GM18511 (cell line): ENCODE data around the gene ZBTB2.
"Not testable (repeated sequence)": the region's sequence is repeated elsewhere in the genome, so short reads cannot be mapped to it uniquely, and the experiment has no call there.

Experiments used
- ATAC-seq: cut with Tn5 transposase; IDR thresholded peaks from one replicate; pipeline ENCODE4 v1.9.1; 2021; ENCODE audit warnings: mild to moderate bottlenecking, moderate library complexity; ENCODE audit not compliant: unreplicated experiment

The ZBTB2 gene

DNA sequence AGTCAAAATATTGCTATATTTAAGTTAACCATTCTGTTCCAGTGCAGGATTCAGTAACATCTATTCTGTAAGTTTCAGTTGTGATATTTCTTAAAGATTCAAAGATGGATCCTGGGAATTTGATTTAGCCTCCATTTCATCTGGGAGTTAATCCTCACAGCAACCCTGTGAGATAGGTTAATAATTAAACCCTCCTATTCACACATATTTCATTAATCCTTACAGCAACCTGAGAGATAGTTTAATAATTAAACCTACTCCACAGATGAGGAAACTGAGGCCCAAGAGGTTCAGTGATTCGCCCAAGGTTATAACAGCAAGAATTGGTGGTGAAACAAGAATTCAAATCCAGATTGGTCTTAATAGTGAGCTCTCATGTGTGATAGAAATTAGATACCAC lies 10.9 kb upstream of the ZBTB2 start:
- no peak for ATAC-seq

DNA sequence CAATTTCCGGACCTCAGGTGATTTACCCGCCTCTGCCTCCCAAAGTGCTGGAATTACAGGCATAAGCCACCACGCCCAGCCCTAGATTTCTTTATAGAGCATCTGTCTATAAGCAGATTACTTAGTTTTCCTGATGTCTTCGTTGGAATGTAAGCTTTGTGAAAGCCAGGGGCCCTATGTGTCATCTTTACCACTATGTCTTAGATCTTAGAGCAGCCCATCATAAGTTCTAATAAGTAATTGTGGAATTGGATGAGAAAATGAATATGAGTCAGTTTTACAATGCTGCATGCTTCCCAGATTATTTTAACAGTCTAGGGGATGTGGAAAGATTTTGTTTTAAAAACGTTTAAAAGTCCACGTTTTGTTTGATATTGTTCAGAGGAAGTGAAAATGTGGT lies 9.1 kb upstream of the ZBTB2 start:
- ATAC-seq = no peak

DNA sequence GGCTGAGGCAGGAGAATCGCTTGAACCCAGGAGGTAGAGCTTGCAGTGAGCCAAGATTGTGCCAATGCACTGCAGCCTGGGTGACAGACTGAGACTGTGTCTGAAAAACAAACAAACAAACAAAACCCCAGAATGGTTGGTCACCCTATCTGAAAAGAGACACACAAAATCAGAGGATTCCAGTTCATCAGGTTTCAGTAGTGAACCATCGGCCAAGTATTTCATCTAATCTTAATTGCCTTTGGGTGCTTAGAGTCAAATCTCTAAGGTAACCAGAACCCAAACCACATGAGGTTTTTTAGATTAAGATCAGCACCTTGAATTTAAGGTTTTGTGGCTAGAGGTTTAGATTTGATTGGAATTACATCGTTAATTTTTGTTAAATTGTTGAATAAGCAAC lies 8.3 kb upstream of the ZBTB2 start:
- no peak for ATAC-seq

DNA sequence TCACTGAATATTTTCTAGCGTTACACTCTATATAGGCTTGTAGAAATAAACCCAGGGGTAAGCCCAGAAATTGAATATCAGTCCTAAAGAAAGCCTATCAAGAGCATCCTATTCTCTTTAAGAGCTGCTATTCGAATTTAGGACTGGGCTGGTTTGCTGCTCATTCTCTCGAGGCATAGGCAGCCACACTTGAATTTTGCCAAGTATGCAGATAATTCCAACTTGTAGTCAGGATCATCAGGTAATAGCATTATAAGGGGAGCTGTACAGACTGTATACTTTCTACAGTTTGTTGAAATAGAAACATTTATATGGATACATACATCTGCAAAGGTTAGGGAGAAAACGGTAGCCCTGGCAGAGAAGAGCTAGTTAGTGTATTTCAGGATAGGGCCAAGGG lies 2.1 kb upstream of the ZBTB2 start:
- no peak for ATAC-seq

DNA sequence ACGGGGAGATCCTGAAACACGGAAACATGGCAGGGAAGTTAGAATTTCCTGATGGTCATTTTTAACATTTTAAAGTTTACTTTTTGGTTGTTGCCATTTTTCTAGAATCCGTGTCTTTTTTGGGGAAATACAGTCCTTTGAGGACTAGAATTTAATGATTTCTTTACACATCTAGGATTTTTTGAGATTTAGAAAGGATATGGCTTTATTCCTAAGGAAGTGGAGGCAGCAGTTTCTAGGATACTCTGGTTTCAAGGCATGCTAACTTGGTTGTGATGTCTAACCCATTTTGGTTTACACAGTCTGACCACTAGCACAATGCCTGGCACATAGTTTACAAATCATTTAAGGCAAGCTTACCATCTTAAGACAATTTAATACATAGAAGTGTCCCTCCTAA lies 1.1 kb upstream of the ZBTB2 start:
- no peak for ATAC-seq

DNA sequence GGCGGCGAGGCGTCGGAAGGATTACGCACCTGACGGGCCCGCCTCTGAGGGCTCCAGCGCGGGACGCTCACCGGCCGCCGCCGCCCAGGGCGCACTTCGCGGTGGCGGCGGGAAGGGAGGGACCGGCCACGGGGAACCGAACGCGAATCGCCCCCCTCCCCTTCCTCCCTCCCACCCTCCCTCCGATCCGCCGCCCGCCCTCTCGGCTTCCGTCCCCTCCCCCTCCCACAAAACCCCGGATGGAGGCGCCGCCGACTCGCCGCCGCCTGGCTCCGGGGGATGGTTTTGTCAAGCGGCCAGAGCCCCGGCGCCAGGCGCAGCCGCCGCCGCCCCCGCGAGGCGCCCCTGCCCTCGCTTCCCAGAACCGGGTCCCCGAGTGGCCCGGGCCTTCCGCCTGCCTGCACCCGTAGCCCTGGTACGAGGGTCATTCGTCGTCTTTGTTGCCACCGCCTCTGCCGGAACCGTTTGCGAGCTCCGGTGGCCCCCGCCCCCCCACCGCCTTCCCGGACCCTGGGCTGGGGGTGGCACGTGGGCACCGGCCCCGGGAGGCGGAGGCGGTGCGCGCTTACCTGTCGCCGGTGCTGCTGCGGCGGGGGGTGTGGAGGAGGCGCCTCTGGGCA lies 398 bp downstream of the ZBTB2 start:
- ATAC-seq = peak; percentile 19

DNA sequence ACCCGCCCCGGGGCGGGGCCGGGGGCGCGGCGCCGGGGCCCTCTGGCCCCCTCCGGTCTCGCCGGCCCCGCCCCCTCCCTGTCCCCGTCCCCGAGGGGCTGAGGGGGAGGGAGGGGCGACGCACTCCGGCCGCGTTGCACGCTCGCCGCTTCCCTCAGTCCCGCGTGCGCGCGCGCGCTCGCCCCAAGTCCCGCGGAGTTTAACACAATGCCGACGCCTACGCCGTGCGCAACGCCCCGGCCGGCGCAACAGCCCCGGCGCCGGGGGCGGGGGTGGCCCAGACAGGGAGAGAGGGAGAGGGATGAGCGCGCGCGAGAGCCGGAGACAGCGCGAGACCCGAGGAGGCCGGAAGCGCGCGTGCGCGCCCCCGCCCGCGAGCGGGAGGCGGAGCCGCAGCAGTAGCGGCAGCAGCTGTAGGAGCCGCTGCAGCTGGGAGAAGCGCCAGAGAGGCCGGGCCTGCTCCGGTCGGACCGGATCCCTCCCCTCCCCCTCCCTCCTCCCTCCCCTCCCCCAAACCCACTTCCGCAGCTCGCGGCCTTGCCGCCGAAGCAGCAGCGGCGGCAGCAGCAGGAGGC lies 996 bp downstream of the ZBTB2 start:
- peak; percentile 78 for ATAC-seq

DNA sequence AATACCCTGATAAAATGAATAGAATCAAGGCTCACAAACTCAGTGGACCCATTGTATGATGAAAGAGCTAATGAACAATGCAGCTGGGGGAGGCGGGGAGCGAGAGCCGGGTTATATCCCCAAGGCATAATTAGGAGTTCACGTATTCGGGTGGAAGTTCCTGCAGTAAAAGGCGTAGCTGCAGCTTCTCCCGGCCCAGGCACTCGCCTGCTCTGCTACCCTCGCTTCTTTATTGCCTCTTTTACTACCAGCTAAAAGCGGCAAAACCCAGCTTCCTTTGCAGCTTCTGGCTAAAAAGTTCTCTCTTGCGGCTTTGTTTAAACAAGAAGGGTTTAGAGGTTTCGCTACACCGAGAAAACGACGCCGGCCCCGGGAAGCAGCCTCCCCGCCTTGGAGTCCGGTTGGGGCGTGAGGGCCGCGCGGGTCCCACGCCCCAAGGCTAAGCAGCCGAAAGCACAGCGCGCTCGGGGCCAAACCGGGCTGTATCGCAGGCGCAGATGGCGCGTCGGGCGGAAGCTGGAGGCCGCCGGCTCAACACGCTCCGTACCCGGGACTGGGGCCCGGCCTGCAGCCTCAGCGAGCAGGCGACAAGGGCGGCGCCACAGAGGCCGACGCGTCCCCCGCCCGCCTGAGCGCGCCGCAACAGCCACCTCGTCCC lies 1.6 kb downstream of the ZBTB2 start:
- peak; percentile 69 for ATAC-seq

DNA sequence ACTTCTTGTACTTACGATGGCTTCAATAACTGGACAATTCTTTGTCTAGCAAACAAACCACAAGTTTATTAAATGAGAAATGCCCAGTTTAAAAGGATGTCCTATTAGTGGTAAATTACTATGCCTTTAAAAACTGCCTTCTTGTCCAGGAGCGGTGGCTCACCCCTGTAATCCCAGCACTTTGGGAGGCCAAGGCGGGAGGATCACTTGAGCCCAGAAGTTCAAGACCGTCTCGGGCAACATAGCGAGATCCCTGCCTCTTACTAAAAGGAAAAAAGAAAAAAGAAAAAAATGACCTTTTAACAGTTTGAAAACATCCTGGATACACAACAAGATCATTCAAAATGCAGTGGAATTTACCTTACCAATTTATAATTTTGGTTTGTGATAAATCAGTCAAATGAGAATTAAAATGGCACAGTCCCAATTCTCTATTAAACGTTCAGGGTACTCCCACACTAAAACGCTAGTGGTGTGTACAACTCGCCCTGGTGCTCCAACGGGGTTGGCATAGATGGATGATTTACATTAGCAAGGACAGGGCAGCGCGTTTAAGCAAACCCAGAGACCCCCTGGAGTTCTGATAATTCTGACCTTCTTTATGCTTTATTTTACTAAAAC lies 2.3 kb downstream of the ZBTB2 start:
- ATAC-seq = no peak

DNA sequence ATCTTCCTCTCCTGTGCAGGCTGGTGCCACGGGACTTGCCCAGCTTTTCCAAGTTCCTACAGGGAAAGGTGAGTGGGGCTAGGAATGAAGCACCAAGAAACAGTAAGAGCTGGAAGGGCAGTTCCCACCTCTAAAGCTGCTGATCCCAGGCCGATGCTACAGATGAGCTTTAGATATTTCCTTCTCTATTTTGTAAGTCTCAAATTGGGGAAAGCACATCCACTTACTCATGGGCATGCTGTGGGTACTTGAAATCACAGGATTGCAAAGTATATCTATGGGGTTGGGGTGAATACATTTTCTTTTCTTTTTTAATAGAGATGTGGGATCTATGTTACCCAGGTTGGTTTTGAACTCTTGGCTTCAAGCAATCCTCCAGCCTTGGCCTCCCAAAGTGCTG lies 3.1 kb downstream of the ZBTB2 start:
- ATAC-seq = no peak

DNA sequence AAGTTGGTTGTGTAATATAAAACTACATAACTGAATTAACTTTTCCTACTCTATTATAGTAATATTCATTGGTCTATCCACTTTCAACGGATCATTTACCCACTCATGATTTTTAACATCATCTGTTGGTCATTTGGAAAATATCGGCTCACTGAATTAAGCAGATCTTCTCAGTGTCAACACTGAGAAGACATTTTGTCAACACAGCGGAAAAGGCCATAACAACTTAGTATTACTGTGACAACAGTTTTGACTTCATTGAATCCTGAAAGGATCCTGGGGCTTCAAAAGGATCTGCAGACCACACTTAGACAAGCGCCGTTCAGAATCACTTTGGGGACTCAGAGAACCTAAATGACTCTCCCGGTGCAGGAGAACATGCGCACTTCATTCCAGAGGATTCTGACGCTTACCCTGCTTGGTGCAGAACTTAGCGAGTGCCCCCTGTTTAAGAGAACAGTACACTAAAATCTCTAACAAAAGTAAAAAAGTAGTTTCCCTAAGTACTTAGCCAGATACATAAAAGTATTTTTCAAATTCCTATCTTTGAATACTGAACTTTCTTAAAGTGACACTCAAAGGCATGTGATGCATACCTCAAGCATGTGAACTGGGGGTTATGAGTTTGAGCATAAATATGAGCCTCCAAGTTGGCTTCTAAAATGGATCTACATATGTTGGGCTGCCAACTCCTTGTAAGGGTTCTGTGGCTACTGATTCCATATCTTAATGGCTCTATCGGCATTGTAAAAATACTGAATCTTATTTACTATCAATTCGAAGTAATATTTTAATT lies 4.0 kb downstream of the ZBTB2 start:
- no peak for ATAC-seq

DNA sequence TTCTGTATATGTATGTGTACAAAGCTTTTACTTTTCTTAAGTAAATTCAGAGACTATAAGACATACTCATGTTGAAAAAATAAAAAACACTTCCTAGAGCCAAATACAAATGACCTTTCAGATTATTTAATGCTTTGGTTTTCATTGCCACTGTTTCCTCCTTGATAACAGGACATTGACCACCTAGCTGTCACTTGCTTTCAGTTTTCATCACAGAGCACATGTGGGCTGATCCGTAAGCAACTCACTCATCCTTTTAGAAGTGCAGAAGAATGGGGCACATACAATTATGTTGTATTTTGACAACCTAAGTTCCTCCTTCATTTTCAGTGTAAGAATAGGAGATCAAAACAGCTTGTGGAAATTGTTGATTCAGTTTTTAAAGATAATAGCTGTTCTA lies 6.2 kb downstream of the ZBTB2 start:
- ATAC-seq = no peak

DNA sequence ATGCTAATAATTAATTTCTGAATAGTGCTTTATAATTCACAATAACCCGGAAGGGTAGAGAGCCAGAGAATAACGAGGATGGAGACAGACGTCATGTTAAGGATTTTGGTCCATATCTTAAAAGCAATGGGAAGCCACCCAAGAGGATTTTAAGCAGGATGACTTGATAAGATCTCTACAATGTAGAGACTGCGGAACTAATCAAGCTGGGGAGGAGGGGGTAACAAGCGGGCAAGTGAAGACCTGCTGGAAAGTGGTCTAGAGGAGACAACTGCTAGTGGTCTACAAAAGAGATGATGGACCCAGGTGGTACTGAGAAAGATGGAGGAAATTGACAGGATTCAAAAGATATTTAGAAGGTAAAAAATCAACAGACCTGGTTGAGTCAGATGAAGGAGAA lies 7.2 kb downstream of the ZBTB2 start:
- no peak for ATAC-seq

DNA sequence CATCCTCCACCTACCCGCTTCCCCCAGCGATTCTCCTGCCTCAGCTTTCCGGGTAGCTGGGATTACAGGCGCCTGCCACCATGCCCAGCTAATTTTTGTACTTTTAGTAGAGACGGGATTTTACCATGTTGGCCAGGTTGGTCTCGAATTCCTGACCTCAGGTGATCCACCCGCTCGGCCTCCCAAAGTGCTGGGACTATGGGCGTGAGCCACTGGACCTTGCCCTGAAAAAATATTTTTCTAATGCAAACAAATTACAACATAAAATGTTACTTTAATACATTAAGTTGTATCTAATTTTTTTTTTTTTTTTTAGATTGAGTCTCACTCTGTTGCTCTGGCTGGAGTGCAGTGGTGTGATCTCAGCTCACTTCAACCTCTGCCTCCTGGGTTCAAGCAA lies 8.7 kb downstream of the ZBTB2 start:
- not testable (repeated sequence) for ATAC-seq

DNA sequence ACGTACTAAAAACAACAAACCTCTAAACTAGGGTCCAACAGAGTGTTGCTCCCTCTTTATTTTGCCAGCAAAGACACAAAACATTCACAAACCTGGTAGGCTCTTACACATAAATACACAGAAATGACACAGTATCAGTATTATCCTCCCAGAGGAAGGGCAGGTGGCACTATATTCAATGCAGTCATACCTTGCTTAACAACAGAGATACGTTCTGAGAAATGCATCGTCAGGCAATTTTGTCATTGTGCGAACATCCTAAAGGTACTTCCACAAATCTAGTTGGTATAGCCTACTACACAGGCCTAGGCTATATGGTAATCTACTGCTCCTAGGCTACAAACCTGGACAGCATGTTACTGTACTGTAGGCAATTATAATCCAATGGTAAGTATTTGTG lies 9.6 kb downstream of the ZBTB2 start:
- ATAC-seq = no peak

DNA sequence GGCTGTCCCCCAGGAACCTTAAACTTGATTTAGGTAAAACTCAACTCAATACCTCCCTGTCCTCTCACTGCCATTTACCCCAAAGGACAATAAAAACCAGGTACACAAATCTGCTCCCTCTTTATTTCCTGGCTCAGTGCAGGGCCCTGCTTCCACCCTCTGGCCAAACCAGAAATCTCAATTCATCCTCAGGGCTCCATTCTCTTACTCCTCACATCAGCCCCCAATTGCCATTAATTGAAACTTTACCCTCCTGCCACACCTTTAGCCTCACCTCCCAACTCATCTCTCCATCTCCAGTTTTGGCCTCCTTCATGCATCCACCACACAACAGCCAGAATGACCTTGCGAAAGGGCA lies 10.5 kb downstream of the ZBTB2 start:
- ATAC-seq = no peak

DNA sequence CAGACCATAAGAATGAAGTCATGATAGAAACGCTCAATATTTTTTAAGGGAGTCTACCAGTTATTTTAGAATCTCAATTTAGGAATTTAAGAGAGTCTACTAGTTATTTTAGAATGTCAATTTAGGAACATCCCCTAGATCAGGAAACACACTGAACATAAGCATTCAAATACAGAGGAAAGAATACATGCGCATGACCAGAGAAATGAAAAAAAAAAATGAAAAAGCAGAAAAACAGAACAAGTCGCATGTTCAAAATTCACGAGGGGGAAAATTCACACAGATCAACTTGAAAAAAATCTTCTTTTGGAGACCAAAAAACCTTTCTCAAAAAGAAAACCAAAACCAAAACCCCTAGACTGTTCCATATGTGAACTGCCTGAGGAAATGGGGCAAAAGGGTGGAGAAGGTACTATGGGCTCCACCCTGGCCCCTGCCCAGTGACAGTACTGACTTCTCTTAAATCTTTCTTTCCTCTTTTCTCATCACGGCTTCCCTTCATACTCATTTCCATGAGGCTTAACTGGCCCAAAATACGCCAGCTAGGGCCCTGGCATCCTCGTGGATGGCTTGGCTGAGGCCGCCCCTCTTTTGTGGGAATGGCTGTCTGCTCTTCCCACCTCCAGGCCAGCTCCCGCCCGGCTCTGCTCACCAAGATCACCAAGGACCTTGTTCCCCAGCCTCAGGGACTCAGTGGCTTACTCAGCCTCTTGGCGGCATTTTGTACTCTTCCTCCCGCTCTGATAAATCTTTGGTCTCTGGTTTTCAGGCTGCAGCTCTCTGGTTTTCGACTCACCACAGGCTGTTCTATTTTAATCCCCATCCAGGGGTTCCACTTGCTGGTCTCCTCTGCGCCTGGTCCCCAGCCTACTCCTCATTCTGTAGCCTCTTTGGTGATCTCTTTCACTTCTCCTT lies 11.2 kb downstream of the ZBTB2 start:
- peak; percentile 67 for ATAC-seq

DNA sequence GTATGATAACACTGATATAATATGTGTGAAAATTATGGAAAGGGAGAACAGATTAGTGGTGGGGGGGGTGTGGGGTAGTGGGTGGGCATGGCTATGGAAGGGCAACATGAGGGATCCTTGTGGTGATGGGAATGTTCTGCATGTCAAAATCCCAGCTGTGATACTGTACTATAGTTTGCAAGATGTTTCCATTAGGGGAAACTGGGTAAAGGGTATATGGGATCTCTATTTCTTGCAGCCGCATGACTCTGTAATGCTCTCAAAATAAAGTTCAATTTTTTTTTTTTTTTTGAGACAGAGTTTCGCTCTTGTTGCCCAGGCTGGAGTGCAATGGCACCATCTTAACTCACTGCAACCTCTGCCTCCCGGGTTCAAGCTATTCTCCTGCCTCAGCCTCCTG lies 14.3 kb downstream of the ZBTB2 start:
- no peak for ATAC-seq

DNA sequence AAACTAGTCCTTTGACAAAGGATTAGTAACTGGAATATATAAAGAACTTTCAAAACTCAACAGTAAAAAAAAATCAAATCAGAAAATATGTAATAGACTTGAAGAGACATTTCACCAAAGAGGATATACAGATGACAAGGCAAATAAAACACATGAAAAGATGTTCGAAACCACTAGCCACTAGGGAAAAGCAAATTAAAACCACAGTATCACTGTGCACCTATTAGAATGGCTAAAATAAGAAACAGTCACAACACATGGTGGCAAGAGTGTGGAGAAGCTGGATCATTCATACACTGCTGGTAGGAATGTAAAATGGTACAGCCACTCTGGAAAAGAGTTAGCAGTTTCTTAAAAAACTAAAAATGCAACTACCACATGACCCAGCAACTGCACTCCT lies 14.9 kb downstream of the ZBTB2 start:
- peak; percentile 34 for ATAC-seq

DNA sequence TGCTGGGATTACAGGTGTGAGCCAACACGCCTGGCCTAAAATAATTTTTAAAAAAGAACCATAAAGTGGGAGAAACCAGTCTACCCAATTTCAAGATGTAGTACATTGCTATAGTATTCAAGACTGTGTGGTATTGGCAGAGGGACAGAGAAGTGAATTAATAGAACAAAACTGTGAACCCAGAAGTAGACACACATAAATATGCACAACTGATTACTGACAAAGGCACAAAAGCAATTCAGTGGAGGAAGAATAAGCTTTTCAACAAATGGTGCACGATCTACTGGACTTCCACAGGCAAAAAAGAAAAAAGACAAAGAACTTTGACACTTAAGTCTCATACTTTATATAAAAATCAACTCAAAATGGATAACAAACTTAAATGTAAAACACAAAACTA lies 15.5 kb downstream of the ZBTB2 start:
- ATAC-seq = no peak
